ENCODE measurements around the gene TMEM273.

TMEM273 gene

DNA sequence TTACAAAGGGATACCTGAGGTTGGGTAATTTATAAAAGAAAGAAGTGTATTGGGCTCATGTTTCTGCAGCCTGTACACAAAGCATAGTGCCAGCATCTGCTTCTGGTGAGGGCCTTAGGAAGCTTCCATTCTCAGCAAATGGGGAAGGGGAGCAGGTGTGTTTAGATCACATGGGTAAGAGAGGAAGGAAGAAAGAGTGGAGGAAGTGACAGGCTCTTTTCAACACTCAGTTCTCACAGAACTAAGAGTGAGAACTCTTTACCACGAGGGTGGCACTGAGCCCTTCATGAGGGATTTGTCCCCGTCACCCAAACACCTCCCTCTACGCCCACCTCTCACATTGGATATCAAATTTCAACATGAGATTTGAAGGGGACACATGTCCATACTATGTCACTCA is 53.9 kb downstream of the TMEM273 start:
- no peak for TF ChIP-seq EGR1 (IDR thresholded peaks at IDR 0.05)
- no peak for TF ChIP-seq FOXM1 (IDR thresholded peaks at IDR 0.05; ENCODE audit: borderline replicate concordance, low read depth)
- TF ChIP-seq RAD21 (IDR thresholded peaks at IDR 0.05; ENCODE audit: low read depth) = no peak
- no peak for TF ChIP-seq CEBPB (IDR thresholded peaks at IDR 0.05)
- TF ChIP-seq NFIC (IDR thresholded peaks at IDR 0.05) = no peak
- no peak for TF ChIP-seq EP300 (IDR thresholded peaks at IDR 0.05; ENCODE audit: borderline replicate concordance)
- TF ChIP-seq TEAD4 (IDR thresholded peaks at IDR 0.05) = no peak
- TF ChIP-seq ZBTB7A (IDR thresholded peaks at IDR 0.05; ENCODE audit: low read depth) = no peak
- TF ChIP-seq TCF12 (IDR thresholded peaks at IDR 0.05; ENCODE audit: low read depth) = no peak
- TF ChIP-seq, protein P1, sequence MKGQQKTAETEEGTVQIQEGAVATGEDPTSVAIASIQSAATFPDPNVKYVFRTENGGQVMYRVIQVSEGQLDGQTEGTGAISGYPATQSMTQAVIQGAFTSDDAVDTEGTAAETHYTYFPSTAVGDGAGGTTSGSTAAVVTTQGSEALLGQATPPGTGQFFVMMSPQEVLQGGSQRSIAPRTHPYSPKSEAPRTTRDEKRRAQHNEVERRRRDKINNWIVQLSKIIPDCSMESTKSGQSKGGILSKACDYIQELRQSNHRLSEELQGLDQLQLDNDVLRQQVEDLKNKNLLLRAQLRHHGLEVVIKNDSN (IDR thresholded peaks at IDR 0.05) = no peak
- TF ChIP-seq TAF1 (IDR thresholded peaks at IDR 0.05; ENCODE audit: low read depth) = no peak
- no peak for TF ChIP-seq YY1 (IDR thresholded peaks at IDR 0.05; ENCODE audit: low read depth)
- TF ChIP-seq, protein P2, sequence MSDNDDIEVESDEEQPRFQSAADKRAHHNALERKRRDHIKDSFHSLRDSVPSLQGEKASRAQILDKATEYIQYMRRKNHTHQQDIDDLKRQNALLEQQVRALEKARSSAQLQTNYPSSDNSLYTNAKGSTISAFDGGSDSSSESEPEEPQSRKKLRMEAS (IDR thresholded peaks at IDR 0.05) = no peak
- no peak for TF ChIP-seq CREB1 (IDR thresholded peaks at IDR 0.05; ENCODE audit: low read depth)
- TF ChIP-seq, protein P3, sequence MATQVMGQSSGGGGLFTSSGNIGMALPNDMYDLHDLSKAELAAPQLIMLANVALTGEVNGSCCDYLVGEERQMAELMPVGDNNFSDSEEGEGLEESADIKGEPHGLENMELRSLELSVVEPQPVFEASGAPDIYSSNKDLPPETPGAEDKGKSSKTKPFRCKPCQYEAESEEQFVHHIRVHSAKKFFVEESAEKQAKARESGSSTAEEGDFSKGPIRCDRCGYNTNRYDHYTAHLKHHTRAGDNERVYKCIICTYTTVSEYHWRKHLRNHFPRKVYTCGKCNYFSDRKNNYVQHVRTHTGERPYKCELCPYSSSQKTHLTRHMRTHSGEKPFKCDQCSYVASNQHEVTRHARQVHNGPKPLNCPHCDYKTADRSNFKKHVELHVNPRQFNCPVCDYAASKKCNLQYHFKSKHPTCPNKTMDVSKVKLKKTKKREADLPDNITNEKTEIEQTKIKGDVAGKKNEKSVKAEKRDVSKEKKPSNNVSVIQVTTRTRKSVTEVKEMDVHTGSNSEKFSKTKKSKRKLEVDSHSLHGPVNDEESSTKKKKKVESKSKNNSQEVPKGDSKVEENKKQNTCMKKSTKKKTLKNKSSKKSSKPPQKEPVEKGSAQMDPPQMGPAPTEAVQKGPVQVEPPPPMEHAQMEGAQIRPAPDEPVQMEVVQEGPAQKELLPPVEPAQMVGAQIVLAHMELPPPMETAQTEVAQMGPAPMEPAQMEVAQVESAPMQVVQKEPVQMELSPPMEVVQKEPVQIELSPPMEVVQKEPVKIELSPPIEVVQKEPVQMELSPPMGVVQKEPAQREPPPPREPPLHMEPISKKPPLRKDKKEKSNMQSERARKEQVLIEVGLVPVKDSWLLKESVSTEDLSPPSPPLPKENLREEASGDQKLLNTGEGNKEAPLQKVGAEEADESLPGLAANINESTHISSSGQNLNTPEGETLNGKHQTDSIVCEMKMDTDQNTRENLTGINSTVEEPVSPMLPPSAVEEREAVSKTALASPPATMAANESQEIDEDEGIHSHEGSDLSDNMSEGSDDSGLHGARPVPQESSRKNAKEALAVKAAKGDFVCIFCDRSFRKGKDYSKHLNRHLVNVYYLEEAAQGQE (IDR thresholded peaks at IDR 0.05; ENCODE audit: low read depth) = no peak

DNA sequence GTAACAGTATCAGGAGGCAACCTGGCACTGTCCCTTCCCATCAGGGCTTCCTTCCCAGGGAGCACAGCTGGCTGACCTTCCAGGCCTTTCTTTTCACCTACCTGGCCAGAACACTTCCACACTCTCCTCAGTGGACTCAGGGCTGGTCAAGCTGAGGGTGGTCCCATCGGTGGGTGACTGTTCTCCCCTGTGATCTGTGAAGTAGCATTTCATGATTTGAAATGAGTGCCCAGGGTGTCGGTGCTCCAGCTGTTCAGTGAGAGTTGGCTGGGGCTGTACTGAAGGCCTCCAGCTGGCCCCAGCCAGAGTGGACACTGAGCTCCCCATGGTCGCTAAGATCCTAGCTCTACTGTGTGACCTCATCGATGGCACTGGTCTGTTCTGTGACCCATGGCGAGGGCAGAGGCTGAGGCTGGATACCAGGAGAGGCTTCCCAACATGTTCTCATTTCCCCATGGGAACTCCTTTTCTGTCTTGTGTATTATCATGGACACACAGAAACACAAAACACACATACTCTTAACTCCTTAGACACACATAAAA is 54.4 kb downstream of the TMEM273 start, which contains the start of gene FAM170B:
Gene FAM170B, minus strand, starts transcription at position 316 of the 543 bp plus-strand sequence. Its CDS starts 103 bp downstream, at position 213.
- TF ChIP-seq, protein P3 (IDR thresholded peaks at IDR 0.05; ENCODE audit: low read depth) = no peak
- TF ChIP-seq CREB1 (IDR thresholded peaks at IDR 0.05; ENCODE audit: low read depth) (no peak), TEAD4 (IDR thresholded peaks at IDR 0.05) (no peak), FOXM1 (IDR thresholded peaks at IDR 0.05; ENCODE audit: borderline replicate concordance, low read depth) (no peak), NFIC (IDR thresholded peaks at IDR 0.05) (no peak), EP300 (IDR thresholded peaks at IDR 0.05; ENCODE audit: borderline replicate concordance) (no peak), YY1 (IDR thresholded peaks at IDR 0.05; ENCODE audit: low read depth) (no peak)
- TF ChIP-seq, protein P1 (IDR thresholded peaks at IDR 0.05) = no peak

DNA sequence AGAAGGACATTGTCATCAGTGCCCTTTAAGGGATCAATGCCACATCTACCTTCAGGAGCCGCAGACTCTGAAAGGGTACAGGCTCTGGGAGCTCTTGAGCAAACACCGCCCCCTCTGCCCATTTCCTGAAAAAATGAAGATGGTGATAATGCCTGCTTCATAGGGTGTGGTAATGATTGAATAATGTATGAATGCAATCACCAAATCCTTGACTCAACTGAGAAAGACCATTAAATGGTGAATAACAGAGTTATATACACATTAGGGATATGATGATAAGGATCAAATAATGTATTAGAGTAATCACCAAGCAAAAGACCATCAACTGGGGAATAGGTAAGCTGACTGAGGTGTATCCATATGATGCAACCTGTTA is 55.8 kb downstream of the TMEM273 start:
- TF ChIP-seq TEAD4 (IDR thresholded peaks at IDR 0.05) = no peak

DNA sequence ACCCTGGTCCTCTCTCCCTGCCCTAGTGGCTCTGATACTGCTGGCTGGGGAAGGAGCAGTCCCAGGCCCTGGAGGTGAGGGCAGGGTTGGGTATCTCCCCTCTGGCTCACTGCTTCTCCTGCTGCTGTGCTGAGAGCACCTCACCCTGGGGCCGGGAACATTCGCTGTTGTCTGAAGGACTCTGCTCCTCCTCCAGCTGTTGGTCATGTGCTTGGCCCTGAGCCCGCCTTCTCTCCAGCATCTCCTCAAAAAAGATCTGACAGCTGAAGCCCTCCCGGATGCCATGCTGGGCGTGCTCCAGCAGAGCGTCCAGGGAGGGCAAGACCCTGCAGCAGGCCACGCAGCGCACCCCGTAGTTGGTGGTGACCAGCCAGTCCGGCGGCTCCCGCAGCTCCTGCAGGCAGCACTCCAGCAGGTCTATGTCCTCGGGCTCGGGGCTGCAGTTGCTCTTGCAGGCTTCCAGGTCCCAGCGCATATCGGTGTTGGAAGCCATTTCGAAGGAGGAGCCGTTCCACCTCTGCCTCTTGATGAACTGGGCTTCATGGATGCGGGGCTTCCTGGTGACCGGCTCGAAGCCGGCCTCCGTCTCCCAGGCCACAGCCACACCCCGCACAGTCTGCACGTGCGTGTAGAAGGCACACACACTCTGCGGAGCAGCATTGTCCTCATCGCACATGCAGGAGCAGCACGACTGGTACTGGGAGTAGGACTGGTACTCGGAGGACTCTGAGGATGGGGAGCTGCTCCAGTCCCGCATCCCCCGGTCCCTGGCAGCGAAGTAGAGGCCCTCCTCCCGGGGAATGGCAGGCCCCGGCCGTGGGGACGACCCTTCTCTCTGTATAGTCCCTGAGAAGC is 56.5 kb downstream of the TMEM273 start:
- TF ChIP-seq, protein P3 (IDR thresholded peaks at IDR 0.05; ENCODE audit: low read depth) = no peak
- TF ChIP-seq CREB1 (IDR thresholded peaks at IDR 0.05; ENCODE audit: low read depth) = no peak

DNA sequence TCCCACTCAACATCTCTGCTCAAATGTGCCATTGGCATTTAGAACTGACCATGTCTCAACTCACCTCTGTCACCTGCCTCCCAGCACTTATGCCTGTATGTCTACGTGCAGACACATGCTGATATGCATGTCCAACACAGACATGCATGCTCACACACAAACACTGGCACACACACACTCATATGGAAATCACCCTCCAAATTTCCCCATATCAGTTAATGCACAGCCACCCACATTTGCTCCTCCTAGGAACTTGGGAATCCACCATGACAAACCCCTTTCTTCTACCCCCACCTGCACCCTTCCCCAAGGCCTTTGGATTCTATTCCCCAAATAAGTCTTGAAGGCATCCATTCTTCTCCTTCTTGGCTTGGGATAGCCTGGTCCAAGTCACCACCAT is 58.8 kb downstream of the TMEM273 start:
- no peak for TF ChIP-seq CEBPB (IDR thresholded peaks at IDR 0.05)
- no peak for TF ChIP-seq ZBTB7A (IDR thresholded peaks at IDR 0.05; ENCODE audit: low read depth)
- TF ChIP-seq TEAD4 (IDR thresholded peaks at IDR 0.05) = no peak
- TF ChIP-seq TCF12 (IDR thresholded peaks at IDR 0.05; ENCODE audit: low read depth) = no peak
- TF ChIP-seq EP300 (IDR thresholded peaks at IDR 0.05; ENCODE audit: borderline replicate concordance) = no peak
- no peak for TF ChIP-seq YY1 (IDR thresholded peaks at IDR 0.05; ENCODE audit: low read depth)
- no peak for TF ChIP-seq RAD21 (IDR thresholded peaks at IDR 0.05; ENCODE audit: low read depth)
- TF ChIP-seq, protein P2 (IDR thresholded peaks at IDR 0.05) = no peak
- no peak for TF ChIP-seq EGR1 (IDR thresholded peaks at IDR 0.05)
- TF ChIP-seq, protein P3 (IDR thresholded peaks at IDR 0.05; ENCODE audit: low read depth) = no peak
